ENCODE measurements around the gene ACSL1.

- TF ChIP-seq CTCF (IDR thresholded peaks at IDR 0.05; ENCODE audit: extremely low read depth in 1 of 2, insufficient read depth in 1 of 2, low read depth in 1 of 2, low read length in 2 of 2): no peak
- TF ChIP-seq MYC (IDR thresholded peaks at IDR 0.05; ENCODE audit: low read depth, low read length): no peak
- TF ChIP-seq POLR2AphosphoS5 (IDR thresholded peaks at IDR 0.05; ENCODE audit: insufficient read depth, low read depth, low read length): no peak
- no peak for TF ChIP-seq POLR2A (IDR thresholded peaks at IDR 0.05; ENCODE audit: low read depth, low read length)
These were observed 30.5 kb upstream of the ACSL1 start for GRCh38 chr4:184856277-184856609.

Data from endothelial cell of umbilical vein (primary cell).